Fibroblast of lung (primary cell): ENCODE results near the gene PUS7.

ENCODE experiments used
- EZH2 ChIP-seq: IDR thresholded peaks from 2 replicates; pipeline ENCODE4 v1.5.1; 2012; ENCODE audit warnings: low read length, control low read depth, mild to moderate bottlenecking; ENCODE audit errors: missing control alignments
- TF ChIP-seq, protein P1 (sequence below), 2 donors: IDR thresholded peaks in 1 of 2; conservative IDR thresholded peaks in 1 of 2; 1 replicate in 1 of 2; 2 replicates in 1 of 2; pipeline ENCODE4 v1.5.1; 2011 to 2012; ENCODE audit warnings: low read length in 2 of 2, control low read depth in 1 of 2, inconsistent platforms in 1 of 2, low read depth in 1 of 2, mild to moderate bottlenecking in 1 of 2

DNA sequence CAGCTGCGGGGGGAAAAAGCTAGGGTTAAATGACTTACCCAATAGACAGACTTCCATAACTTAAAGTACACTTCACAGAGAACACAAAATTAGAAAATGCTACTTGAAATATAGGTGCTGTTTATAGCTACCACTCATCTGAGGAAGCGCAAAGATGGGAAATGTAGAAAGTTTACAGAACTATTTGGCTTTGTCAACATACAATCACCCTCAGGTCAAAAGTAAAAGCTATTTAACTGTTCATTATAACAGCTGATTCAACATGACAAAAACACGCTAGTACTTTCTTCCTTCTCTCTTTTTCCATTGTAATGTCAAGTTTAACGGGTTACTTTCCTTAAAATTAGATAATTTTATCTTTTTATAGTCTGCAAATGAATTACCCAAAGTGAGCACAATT, 51.2 kb downstream of the PUS7 start:
- TF ChIP-seq, protein P1, sequence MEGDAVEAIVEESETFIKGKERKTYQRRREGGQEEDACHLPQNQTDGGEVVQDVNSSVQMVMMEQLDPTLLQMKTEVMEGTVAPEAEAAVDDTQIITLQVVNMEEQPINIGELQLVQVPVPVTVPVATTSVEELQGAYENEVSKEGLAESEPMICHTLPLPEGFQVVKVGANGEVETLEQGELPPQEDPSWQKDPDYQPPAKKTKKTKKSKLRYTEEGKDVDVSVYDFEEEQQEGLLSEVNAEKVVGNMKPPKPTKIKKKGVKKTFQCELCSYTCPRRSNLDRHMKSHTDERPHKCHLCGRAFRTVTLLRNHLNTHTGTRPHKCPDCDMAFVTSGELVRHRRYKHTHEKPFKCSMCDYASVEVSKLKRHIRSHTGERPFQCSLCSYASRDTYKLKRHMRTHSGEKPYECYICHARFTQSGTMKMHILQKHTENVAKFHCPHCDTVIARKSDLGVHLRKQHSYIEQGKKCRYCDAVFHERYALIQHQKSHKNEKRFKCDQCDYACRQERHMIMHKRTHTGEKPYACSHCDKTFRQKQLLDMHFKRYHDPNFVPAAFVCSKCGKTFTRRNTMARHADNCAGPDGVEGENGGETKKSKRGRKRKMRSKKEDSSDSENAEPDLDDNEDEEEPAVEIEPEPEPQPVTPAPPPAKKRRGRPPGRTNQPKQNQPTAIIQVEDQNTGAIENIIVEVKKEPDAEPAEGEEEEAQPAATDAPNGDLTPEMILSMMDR (conservative IDR thresholded peaks at IDR 0.05 in 1 of 2, IDR thresholded peaks at IDR 0.05 in 1 of 2; ENCODE audit: low read depth in 1 of 2, low read length in 2 of 2) = no peak
- TF ChIP-seq EZH2 = no peak
